DLD1 (cell line): ENCODE results near the gene STPG2.

Experiments
- in situ Hi-C: cut with HindIII; loops from 2 replicates; pipeline ENCODE4 v1.10.0; 2017; ENCODE audit warnings: low sequenced_read_pairs

The STPG2 gene

GRCh38 chr4:98094118-98094517, 49.2 kb downstream of the STPG2 start:
- in situ Hi-C loops, result no loop called here

- in situ Hi-C loops, result no loop called here
Measured at GRCh38 chr4:98093662-98094061, 49.6 kb downstream of the STPG2 start.

- in situ Hi-C loops, result no loop called here
Measured at GRCh38 chr4:98092833-98093439, 50.3 kb downstream of the STPG2 start.

- in situ Hi-C loops, result no loop called here
Measured at GRCh38 chr4:98081936-98082335, 61.3 kb downstream of the STPG2 start.

- in situ Hi-C loops, result no loop called here
Measured at GRCh38 chr4:98068495-98068894, 74.8 kb downstream of the STPG2 start.

GRCh38 chr4:98055800-98056501, 87.3 kb downstream of the STPG2 start:
- in situ Hi-C loops, result no loop called here

DNA sequence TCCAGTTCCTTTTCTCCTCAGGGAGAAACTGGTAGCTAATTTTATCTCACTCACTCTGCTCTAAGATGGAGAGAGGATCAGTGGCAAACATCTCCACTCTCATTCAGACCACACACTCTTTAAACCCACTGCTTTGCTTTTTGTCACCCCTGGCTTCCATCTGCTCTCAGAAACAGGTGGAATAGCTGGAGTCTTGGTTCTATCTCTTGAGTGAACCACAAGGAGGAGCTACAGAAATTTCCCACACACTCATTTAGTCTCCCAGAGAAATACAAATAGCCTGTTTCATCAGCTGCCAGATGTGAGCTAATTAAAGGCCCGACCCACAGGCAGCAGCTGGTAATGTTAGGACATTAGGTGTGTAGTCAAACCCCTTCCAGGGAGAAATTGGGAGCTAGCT, 96.6 kb downstream of the STPG2 start:
- in situ Hi-C loops, result no loop called here

DNA sequence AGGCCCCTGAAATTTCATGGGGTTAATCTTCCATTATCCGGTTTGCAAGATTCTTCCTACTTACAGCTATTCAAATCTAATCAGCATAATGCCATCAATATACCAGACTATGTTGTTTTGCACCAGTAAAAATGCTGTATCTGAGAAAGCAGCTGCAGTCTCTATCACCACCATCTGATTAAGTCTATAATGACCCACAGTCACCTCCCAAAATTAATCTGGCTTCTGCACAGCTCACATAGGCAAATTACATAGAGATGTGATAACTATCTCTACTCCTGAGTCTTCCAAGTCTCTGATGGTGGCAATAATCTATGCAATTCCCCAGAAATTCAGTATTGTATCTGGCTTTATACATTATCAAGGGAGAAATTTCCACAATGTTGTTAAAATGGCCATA, 113.2 kb downstream of the STPG2 start:
- in situ Hi-C loops, result no loop called here

GRCh38 chr4:98027827-98028226, 115.4 kb downstream of the STPG2 start:
- in situ Hi-C loops, result no loop called here

DNA sequence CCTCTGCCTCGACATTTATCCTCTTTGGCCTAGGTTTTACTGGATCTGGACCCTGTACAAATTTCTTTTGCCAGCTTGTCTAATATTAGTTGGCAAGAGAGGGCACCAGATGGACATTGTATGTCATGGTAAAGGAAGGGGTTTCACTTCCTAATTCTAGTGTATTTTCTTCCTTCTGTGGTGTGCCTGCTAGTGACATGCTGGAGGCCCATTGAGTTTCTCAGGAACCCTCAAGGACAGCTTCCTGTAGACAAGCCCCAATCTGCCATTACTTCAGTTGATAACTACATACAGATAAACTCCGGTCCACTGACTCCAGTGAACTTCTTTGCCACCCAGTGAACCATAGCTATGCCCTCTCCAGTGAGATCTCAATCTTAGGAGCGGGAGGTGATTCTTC, 116.9 kb downstream of the STPG2 start:
- in situ Hi-C loops, result no loop called here

GRCh38 chr4:98006814-98007412, 136.4 kb downstream of the STPG2 start:
- in situ Hi-C loops, result no loop called here

DNA sequence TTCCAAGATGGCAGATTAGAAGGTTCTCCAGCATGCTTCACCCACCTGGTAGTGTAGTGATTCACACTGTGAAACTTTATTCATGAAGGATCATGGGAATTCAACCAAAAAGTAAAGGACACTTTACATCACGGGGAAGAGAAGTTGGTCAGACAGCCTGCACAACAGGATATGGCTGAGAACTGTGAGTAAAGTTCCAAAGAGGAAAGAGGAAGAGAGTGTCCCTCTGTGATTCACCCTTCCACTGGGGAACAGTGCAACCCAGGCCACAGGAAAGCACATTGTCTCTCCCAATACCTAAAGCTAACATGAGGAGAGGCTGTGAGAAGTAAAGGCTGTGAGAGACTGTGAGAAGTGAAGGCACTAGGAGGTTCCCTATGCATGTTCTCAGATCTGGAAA, 137.2 kb downstream of the STPG2 start:
- in situ Hi-C loops, result no loop called here

- in situ Hi-C loops, result no loop called here
Measured at GRCh38 chr4:98000940-98001339, 142.3 kb downstream of the STPG2 start.

GRCh38 chr4:97998203-97998602, 145.1 kb downstream of the STPG2 start:
- in situ Hi-C loops, result no loop called here

DNA sequence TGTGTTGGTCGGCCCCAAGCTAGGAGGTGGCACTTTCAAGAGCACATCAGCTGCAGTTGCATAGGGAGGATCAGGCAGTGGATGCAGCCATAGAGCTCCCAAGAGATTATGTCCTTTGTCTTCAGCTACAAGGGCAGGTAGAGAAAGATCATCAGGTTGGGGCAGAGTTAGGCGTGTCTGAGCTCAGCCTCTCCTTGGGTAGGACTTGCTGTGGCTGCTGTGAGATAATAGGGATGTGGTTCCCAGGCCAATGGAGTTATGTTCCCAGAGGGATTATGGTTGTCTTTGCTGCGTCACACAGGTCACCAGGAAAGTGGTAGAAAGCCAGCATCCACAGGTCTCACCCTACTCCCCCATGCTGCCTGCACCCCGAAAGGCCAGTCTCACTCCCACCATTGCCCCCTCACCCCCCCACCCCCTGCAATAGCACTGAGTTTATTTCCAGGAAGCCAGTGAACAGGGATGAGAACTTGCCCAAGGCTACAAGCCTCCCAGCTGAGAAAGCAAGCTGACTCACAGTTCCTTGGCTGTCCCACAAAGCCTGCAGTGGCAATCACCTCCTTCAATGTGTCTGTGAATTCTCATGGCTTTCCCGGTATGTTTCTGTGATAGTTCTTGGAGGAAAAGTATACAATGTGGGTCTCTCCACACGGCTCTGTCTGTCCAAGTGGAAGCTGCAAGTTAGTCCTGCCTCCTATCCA, 148.4 kb downstream of the STPG2 start:
- in situ Hi-C loops, result no loop called here

DNA sequence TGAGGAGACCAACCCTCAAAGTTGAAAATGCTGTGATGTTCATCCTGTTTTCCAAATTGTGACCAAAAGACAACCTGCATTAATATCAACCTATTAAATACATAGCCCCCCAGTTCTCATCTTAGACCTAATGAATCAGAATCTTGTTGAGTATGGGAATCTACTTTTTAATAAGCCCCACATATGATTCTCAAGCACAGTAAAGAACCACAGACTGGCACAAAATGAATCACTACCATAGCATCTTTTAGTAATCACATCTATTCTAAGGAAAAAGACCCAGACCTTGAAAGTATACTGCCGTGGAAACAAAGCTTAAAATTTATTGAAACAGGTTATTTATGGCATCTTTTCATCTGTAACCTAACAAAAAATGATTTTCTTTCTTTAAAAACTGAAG, 152.9 kb downstream of the STPG2 start:
- in situ Hi-C loops, result no loop called here

- in situ Hi-C loops, result no loop called here
Measured at GRCh38 chr4:97987019-97987648, 156.1 kb downstream of the STPG2 start.

DNA sequence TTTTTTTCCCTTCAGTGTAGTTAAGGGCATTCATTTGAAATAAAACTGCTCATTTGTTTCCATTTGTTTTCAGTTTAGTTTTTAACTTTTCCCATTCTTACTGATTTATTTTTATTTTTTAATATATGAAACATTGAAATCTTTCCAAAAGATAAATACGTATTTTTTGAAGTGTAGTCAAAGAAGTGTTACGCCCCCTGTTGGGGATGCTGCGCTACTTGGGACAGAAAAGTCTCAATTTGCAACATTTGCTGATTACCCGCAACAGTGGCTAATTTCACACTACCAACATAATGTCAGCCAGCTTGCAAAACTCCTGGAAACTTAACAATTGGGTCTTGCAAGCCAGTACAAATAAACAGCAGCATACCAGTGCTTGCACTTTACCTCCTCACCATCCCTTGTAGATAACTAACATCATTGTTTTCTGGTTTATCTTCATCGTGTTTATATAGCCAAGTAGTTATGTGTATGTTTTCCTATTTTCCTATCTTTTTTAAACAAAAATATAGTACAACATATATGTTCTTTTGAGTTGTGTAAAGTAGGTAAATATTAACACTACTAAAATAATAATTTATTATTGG, 158.6 kb downstream of the STPG2 start:
- in situ Hi-C loops, result no loop called here

GRCh38 chr4:97978791-97979488, 164.3 kb downstream of the STPG2 start:
- in situ Hi-C loops, result no loop called here

DNA sequence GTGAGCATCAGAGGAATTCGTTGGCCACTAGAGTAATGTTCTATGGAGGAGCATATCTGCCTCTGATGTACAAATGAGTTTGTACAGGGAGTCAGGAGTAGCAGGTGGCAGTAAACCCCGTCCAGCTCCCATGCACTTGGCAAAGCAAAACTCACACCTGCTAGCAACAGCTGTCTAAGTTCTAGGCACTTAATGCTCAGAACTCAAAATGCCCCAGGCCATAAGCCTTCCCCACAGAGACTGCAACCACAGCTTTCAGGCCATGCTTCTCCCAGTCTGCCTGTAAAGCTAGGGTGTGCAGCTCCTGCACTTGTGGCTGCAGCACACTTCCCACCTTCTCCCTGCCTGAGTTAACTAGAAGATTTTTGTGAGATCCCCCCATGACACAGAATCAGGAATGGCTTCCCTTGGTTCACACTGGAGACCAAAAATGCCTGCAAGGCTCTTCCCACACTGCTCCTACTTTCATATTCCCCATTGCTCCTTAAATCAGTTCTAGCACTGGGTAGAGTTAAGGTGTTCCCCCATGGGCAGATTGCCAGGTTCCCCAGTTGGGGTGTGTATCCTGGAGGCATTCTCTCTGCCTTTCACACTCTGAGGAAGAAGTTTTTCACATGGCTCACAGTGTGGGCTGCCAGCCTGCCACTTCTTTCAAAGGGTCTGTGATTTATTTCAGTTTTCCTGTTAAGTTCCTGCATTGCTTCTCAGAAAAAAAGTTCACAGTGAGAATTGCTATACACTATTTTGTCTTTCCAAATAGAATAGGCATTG, 189.9 kb downstream of the STPG2 start:
- in situ Hi-C loops, result no loop called here
